Right lobe of liver (tissue), 4 donors: ENCODE results near the gene ALOX15.

Source experiments
- POLR2A ChIP-seq: fragments of 450-650 bp; IDR thresholded peaks from one replicate; pipeline ENCODE4 v1.6.1; 2017; ENCODE audit warnings: antibody characterized with exemption, mild to moderate bottlenecking
- TF ChIP-seq, protein P1 (sequence below), 4 donors: fragments of 200-600 bp in 3 of 4; fragments of 450-650 bp in 1 of 4; IDR thresholded peaks; one replicate each; pipeline versions ENCODE4 v1.5.1 to v1.8.0; 2016 to 2022; ENCODE audit warnings: antibody characterized with exemption in 4 of 4, mild to moderate bottlenecking in 2 of 4
- donor health status: DM: no; HTN: no; CAD: no.
- donor health status: DM: no; HTN: no; CAD: no.
- donor health status: DM: no; HTN: yes; CAD: no.

- TF ChIP-seq POLR2A: no peak
- TF ChIP-seq, protein P1, sequence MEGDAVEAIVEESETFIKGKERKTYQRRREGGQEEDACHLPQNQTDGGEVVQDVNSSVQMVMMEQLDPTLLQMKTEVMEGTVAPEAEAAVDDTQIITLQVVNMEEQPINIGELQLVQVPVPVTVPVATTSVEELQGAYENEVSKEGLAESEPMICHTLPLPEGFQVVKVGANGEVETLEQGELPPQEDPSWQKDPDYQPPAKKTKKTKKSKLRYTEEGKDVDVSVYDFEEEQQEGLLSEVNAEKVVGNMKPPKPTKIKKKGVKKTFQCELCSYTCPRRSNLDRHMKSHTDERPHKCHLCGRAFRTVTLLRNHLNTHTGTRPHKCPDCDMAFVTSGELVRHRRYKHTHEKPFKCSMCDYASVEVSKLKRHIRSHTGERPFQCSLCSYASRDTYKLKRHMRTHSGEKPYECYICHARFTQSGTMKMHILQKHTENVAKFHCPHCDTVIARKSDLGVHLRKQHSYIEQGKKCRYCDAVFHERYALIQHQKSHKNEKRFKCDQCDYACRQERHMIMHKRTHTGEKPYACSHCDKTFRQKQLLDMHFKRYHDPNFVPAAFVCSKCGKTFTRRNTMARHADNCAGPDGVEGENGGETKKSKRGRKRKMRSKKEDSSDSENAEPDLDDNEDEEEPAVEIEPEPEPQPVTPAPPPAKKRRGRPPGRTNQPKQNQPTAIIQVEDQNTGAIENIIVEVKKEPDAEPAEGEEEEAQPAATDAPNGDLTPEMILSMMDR (IDR thresholded peaks at IDR 0.05): no peak
Observed at GRCh38 chr17:4617590-4618351, 23.7 kb downstream of the ALOX15 start.
